ENCODE results near the gene RAP1GAP2.
"Not testable (repeated sequence)": the region's sequence is repeated elsewhere in the genome, so short reads cannot be mapped to it uniquely, and the experiment has no call there.

Gene RAP1GAP2

GRCh38 chr17:3026125-3026855, 230.1 kb downstream of the RAP1GAP2 start:
- H3K9me3 ChIP-seq (ENCODE audit: control insufficient read depth in 1 of 2, low read length in 2 of 2) = peaks cover 6 to 18% of the 10 kb centered on the region in 2 donors
- peaks cover 6 to 37% of the 10 kb centered on the region in 2 donors for H3K36me3 ChIP-seq (ENCODE audit: control insufficient read depth in 1 of 2, insufficient read depth in 2 of 2, low read length in 2 of 2)
- H3K27me3 ChIP-seq (ENCODE audit: low read depth, low read length) = no peaks in the 10 kb centered on the region
- H3K4me1 ChIP-seq (ENCODE audit: control insufficient read depth in 1 of 2, insufficient read depth in 2 of 2, low read length in 2 of 2) = no peaks in the 10 kb centered on the region
- no peak overlapping the region for H3K27ac ChIP-seq (ENCODE audit: low read length)
- H3K4me3 ChIP-seq (ENCODE audit: low read depth in 1 of 2, low read length in 2 of 2) = no peak overlapping the region

GRCh38 chr17:3026856-3027751, 230.9 kb downstream of the RAP1GAP2 start:
- H3K36me3 ChIP-seq (ENCODE audit: control insufficient read depth in 1 of 2, insufficient read depth in 2 of 2, low read length in 2 of 2) = peaks cover 6 to 29% of the 10 kb centered on the region in 2 donors
- no peaks in the 10 kb centered on the region for H3K4me1 ChIP-seq (ENCODE audit: control insufficient read depth in 1 of 2, insufficient read depth in 2 of 2, low read length in 2 of 2)
- peaks cover 6 to 15% of the 10 kb centered on the region in 2 donors for H3K9me3 ChIP-seq (ENCODE audit: control insufficient read depth in 1 of 2, low read length in 2 of 2)
- H3K27me3 ChIP-seq (ENCODE audit: low read depth, low read length) = no peaks in the 10 kb centered on the region
- no peak overlapping the region for H3K27ac ChIP-seq (ENCODE audit: low read length)
- H3K4me3 ChIP-seq (ENCODE audit: low read depth in 1 of 2, low read length in 2 of 2) = no peak overlapping the region

GRCh38 chr17:3027786-3028532, 231.7 kb downstream of the RAP1GAP2 start:
- Histone ChIP-seq H3K4me1 (ENCODE audit: control insufficient read depth in 1 of 2, insufficient read depth in 2 of 2, low read length in 2 of 2) (no peaks in the 10 kb centered on the region), H3K36me3 (ENCODE audit: control insufficient read depth in 1 of 2, insufficient read depth in 2 of 2, low read length in 2 of 2) (peaks cover 6 to 25% of the 10 kb centered on the region in 2 donors), H3K4me3 (ENCODE audit: low read depth in 1 of 2, low read length in 2 of 2) (no peak overlapping the region), H3K27ac (ENCODE audit: low read length) (no peak overlapping the region), H3K27me3 (ENCODE audit: low read depth, low read length) (no peaks in the 10 kb centered on the region), H3K9me3 (ENCODE audit: control insufficient read depth in 1 of 2, low read length in 2 of 2) (peaks cover 4 to 10% of the 10 kb centered on the region in 2 donors)

GRCh38 chr17:3029213-3029913, 233.1 kb downstream of the RAP1GAP2 start:
- H3K4me3 ChIP-seq (ENCODE audit: low read depth in 1 of 2, low read length in 2 of 2) = no peak overlapping the region
- no peaks in the 10 kb centered on the region for H3K4me1 ChIP-seq (ENCODE audit: control insufficient read depth in 1 of 2, insufficient read depth in 2 of 2, low read length in 2 of 2)
- peaks cover 0 to 2% of the 10 kb centered on the region in 2 donors for H3K9me3 ChIP-seq (ENCODE audit: control insufficient read depth in 1 of 2, low read length in 2 of 2)
- H3K36me3 ChIP-seq (ENCODE audit: control insufficient read depth in 1 of 2, insufficient read depth in 2 of 2, low read length in 2 of 2) = peaks cover 6 to 21% of the 10 kb centered on the region in 2 donors
- H3K27ac ChIP-seq (ENCODE audit: low read length) = no peak overlapping the region
- no peaks in the 10 kb centered on the region for H3K27me3 ChIP-seq (ENCODE audit: low read depth, low read length)

GRCh38 chr17:3030096-3030495, 233.9 kb downstream of the RAP1GAP2 start:
- Histone ChIP-seq H3K9me3 (ENCODE audit: control insufficient read depth in 1 of 2, low read length in 2 of 2) (no peaks in the 10 kb centered on the region), H3K4me3 (ENCODE audit: low read depth in 1 of 2, low read length in 2 of 2) (no peak overlapping the region), H3K4me1 (ENCODE audit: control insufficient read depth in 1 of 2, insufficient read depth in 2 of 2, low read length in 2 of 2) (no peaks in the 10 kb centered on the region), H3K27ac (ENCODE audit: low read length) (no peak overlapping the region), H3K36me3 (ENCODE audit: control insufficient read depth in 1 of 2, insufficient read depth in 2 of 2, low read length in 2 of 2) (peaks cover 6 to 21% of the 10 kb centered on the region in 2 donors), H3K27me3 (ENCODE audit: low read depth, low read length) (no peaks in the 10 kb centered on the region)

- H3K9me3 ChIP-seq (ENCODE audit: control insufficient read depth in 1 of 2, low read length in 2 of 2); H3K27ac ChIP-seq (ENCODE audit: low read length); H3K4me3 ChIP-seq (ENCODE audit: low read depth in 1 of 2, low read length in 2 of 2); H3K4me1 ChIP-seq (ENCODE audit: control insufficient read depth in 1 of 2, insufficient read depth in 2 of 2, low read length in 2 of 2); H3K27me3 ChIP-seq (ENCODE audit: low read depth, low read length): not testable (repeated sequence)
- H3K36me3 ChIP-seq (ENCODE audit: control insufficient read depth in 1 of 2, insufficient read depth in 2 of 2, low read length in 2 of 2) = peaks cover 6 to 19% of the 10 kb centered on the region in 2 donors
These were observed 234.7 kb downstream of the RAP1GAP2 start for GRCh38 chr17:3030852-3031470.

- no peaks in the 10 kb centered on the region for H3K27me3 ChIP-seq (ENCODE audit: low read depth, low read length)
- H3K9me3 ChIP-seq (ENCODE audit: control insufficient read depth in 1 of 2, low read length in 2 of 2) = no peaks in the 10 kb centered on the region
- no peaks in the 10 kb centered on the region for H3K4me1 ChIP-seq (ENCODE audit: control insufficient read depth in 1 of 2, insufficient read depth in 2 of 2, low read length in 2 of 2)
- H3K4me3 ChIP-seq (ENCODE audit: low read depth in 1 of 2, low read length in 2 of 2) = no peak overlapping the region
- no peak overlapping the region for H3K27ac ChIP-seq (ENCODE audit: low read length)
- H3K36me3 ChIP-seq (ENCODE audit: control insufficient read depth in 1 of 2, insufficient read depth in 2 of 2, low read length in 2 of 2) = peaks cover 5 to 6% of the 10 kb centered on the region in 2 donors
These were observed 236.3 kb downstream of the RAP1GAP2 start for GRCh38 chr17:3032258-3033247.

GRCh38 chr17:3033248-3033640, 237.0 kb downstream of the RAP1GAP2 start:
- Histone ChIP-seq H3K4me3 (ENCODE audit: low read depth in 1 of 2, low read length in 2 of 2) (no peak overlapping the region), H3K9me3 (ENCODE audit: control insufficient read depth in 1 of 2, low read length in 2 of 2) (no peaks in the 10 kb centered on the region), H3K36me3 (ENCODE audit: control insufficient read depth in 1 of 2, insufficient read depth in 2 of 2, low read length in 2 of 2) (peaks cover 5 to 6% of the 10 kb centered on the region in 2 donors), H3K4me1 (ENCODE audit: control insufficient read depth in 1 of 2, insufficient read depth in 2 of 2, low read length in 2 of 2) (no peaks in the 10 kb centered on the region), H3K27ac (ENCODE audit: low read length) (no peak overlapping the region), H3K27me3 (ENCODE audit: low read depth, low read length) (no peaks in the 10 kb centered on the region)

GRCh38 chr17:3033741-3034577, 237.7 kb downstream of the RAP1GAP2 start:
- H3K36me3 ChIP-seq (ENCODE audit: control insufficient read depth in 1 of 2, insufficient read depth in 2 of 2, low read length in 2 of 2) = peaks cover 5% of the 10 kb centered on the region in 2 donors
- no peaks in the 10 kb centered on the region for H3K9me3 ChIP-seq (ENCODE audit: control insufficient read depth in 1 of 2, low read length in 2 of 2)
- no peaks in the 10 kb centered on the region for H3K27me3 ChIP-seq (ENCODE audit: low read depth, low read length)
- H3K27ac ChIP-seq (ENCODE audit: low read length) = no peak overlapping the region
- no peaks in the 10 kb centered on the region for H3K4me1 ChIP-seq (ENCODE audit: control insufficient read depth in 1 of 2, insufficient read depth in 2 of 2, low read length in 2 of 2)
- H3K4me3 ChIP-seq (ENCODE audit: low read depth in 1 of 2, low read length in 2 of 2) = no peak overlapping the region
